ENCODE results near the gene SPTA1.
"Not testable (repeated sequence)": the region's sequence is repeated elsewhere in the genome, so short reads cannot be mapped to it uniquely, and the experiment has no call there.

SPTA1 gene

DNA sequence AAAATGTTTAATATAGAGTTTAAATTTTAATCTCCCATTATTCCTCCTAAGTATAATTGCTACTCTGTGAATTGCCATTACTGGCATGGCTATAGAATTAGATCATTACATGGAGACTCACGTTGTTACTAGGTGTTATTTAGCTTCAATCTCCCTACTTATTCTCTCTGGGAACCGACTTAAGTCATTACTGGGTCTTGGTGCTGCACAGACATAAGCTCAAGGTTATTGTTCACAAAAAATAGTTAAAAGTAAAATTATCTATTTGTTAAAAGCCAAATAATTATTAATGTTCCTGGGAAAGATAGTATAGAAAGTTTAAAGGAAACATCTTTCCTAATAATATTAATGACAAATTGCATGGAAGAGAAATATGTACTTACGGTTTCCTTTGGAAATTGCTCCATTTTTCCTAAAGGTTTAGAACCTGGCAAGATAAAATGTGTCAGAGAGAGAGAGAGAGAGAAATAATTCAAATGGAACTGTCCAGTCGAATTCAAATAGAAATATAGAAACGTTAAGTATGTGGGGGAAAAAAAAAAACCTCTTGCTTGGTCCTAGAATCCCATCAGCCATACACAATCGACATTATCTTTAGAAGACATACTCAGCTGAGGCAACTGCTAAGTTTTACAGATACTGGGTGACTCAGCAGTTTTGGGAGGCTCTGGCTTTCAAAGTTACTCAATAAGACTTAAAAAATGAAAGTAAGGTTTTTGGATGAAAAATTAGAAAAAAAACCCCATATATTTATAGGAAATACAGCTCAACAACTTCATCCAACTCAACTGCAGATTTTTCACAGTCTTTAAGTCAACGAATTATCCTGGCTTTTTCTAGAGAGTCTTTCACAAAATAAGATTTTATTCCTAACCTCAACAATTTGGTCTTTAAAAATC is at the start of gene SPTA1:
TSS of gene SPTA1 (minus strand) at position 605 of the 899 bp plus-strand sequence. CDS start at position 407, 198 bp downstream.
- no peak for DNase-seq (ENCODE audit: low spot score)

DNA sequence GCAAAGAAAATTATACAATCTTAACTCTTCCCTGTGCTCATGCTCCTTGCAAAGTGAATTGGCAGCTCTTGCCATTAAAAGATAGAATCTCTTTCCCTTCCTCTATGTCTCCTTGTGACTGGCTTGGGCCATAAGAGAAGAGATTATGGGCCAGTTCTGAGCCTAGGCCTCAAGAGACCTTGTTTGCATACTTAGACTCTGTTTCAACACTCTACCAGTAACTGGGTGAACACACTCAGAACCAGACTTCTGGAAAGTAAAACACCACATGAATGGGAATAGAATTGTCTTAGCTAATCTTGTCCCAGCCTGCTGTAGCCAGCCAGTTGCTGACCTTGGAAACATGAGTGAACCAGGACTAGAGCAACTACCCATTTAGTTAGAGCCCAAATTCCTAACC is 49.3 kb upstream of the SPTA1 start:
- DNase-seq (ENCODE audit: low spot score) = no peak

DNA sequence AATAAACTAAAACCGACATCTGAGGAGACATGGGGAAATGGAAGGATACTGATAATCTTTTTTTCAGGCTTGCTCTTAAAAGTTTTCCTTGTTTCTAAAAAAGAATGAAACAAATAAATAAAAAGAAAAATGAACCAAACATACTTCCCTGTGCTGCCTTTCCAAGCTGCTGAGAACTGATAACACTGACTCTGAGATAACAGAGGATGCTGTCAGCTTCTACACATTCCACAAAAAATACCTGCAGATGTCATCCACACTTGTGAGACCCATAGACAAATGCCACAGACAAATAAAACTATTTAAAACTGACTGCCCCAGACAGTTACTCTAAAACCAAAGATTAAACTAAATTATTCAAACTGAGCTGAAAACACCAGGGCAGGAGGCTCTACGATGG is 46.0 kb upstream of the SPTA1 start:
- no peak for DNase-seq (ENCODE audit: low spot score)

DNA sequence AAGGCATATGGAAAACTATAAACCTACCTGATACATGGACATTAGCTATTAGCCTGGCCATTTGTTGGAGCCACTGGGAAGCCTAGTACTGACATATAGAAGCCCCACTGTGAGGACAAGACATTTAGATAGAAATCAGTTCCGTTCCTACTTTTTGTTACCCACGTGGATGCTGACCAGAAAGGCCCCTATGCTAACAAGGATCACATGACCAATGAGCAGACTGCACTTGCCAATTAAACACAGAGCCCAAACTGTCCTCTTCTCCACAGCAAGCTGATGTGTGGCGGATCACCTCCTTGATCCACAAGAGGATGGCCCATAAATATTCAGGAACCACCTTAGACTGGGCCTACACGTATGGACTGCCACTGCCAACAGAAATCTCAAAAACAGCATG is 45.2 kb upstream of the SPTA1 start:
- DNase-seq (ENCODE audit: low spot score) = no peak

DNA sequence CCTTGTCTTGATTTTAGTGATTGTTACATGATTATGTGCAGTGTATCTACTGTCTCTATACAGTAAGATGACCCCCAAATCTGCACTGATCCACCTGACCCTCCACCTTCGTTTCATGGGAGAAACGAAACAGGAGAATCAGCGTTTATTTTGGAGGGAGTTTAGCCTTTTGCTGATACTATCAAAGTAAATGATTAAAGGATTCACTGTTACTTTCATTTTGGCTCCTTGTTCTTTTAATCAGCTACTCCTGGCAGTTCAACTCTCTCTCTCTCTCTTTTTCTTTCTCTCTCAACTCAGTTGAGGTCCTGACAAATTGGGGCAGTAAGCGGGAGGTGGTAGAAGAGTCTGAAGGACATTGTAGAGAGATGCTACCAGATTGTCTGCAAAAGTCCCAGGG is 43.9 kb upstream of the SPTA1 start:
- no peak for DNase-seq (ENCODE audit: low spot score)

DNA sequence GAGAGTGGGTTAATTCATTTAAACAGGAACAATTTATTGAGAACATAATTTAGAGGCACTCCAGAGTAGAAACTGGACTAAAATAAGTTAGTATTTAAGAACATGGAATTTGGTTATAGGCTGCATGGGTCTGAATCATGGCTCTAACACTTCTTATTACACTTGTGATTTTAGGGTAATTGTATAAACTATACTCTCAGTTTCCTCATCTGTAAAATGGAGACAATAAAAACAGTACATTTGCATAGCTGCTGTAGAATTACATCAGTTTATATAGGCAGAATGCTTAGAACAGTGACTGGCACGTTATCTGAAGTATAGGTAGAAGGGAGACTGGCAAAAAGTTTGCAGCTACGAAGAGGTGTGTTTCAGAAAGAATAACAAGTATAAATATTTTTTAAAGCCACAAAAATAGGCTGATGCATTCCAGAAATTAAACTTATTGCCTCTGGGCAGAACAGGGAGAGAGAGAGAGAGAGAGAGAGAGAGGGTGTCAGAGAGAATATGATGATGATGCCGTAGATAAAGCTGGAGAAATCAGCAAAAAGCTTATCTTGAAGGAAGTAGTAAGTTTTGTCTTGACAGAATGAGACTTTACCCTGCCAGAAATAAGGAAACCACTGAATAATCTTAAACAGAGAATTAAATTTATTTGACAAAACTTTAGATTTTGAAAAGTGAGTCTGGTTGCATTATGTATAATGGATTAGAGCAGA is 42.2 kb upstream of the SPTA1 start:
- DNase-seq (ENCODE audit: low spot score) = no peak

DNA sequence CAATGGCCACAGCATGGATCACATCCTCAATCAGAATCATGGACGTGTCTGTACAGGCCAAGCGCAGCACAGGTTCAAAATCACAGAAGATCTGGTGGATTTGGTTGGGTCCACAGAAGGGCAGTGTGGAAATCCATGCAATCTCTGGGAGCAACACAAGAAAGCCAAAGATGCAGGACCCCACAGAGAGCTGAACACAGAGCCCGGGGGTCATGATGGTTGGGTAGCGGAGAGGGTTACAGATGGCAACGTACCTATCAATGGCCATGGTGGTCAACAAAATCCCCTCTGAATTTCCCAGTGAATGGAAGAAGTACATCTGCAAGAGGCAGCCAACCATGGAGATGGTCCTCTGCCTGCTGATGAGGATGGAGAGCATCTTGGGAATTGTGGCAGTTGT is 37.9 kb upstream of the SPTA1 start:
- no peak for DNase-seq (ENCODE audit: low spot score)

DNA sequence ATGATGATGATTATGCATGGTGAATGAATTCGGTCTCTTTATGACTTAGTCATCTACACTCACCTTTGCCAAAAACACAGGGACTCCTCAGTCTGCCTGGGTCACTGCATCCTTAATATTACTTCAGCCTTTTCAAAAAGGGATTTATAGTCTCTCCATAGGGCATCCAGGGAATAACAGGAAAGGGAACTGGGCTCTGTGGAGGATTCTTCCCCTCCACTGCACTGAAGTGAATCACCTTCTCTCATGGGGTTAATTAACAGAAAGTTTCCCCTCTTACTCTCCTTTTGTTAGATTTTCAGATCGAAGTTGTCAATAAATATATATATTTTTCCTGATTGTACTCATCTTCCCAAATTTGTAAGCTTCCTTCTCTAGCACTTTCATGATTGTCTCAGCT is 34.1 kb upstream of the SPTA1 start, which contains the start of gene OR6K3:
TSS of gene OR6K3 (minus strand) at position 101 of the 400 bp plus-strand sequence. CDS start 2,605 bp downstream, outside the sequence.
- no peak for DNase-seq (ENCODE audit: low spot score)

DNA sequence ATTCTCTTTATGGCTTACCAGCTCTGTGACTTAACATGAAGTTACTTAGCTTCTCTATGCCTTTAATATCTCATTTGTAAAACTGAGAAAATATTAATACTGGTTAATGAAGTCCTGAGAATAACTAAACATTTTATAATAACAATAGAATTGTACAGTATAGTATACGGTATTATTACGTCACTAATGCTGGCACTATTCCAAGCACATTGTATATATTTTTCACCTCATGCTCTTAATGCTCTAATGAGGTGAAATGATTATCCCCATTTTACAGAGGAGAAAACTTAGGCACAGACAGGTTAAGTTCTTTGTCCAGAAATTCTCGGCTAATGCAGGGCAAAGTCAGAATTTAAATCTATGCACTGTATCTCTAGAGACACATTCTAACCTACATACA is 33.1 kb upstream of the SPTA1 start:
- DNase-seq (ENCODE audit: low spot score) = no peak

DNA sequence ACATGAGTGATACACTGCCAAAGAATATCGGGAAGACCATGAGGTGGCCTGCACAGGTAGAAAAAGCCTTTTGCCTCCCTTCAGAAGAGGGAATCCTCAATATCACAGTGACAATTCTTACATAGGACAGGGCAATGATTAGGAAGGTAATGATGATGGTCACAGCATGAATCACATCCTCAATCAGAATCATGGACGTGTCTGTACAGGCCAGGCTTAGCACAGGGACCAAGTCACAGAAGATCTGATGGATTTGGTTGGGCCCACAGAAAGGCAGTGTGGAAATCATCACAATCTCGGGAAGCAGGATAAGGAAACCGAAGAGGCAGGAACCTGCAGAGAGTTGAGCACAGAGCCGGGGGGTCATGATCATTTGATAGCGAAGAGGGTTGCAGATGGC is 30.8 kb upstream of the SPTA1 start:
- no peak for DNase-seq (ENCODE audit: low spot score)

DNA sequence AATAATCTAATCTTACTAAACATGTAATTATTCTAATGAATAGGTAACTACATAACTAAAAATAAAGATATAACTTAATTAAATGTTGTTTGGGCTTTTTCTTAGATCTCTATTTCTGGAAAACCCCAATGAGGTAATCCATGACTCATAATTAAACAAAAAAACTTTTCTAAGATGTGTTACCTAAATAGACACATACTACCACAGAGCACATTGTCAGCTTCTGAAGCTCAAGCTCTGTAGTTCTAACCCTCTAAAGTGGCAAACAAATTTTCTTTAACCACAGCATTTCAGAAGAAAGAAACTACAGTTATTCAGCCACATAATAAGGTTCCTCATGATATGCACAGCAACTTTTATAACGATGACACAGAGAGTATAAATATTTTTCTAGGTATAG is 29.8 kb upstream of the SPTA1 start:
- no peak for DNase-seq (ENCODE audit: low spot score)

DNA sequence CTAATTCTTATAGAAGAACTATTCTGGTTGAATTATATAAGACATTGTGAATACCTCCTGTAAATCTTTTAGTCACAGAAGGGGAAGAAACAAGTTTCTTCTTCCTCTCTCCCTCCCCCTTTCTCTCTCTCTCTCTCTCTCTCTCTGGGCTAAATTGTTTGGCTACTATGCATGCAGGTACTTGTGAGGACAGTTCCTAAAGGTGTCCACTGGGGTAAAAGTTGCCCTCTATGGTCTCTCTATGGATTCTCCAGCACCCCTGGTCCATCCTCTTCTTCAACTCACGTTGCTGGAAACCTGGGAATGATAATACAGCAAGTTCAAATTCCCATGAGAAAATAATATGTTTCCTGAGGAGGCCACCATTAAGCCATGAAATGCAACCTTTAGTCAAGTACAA is 28.2 kb upstream of the SPTA1 start:
- no peak for DNase-seq (ENCODE audit: low spot score)

DNA sequence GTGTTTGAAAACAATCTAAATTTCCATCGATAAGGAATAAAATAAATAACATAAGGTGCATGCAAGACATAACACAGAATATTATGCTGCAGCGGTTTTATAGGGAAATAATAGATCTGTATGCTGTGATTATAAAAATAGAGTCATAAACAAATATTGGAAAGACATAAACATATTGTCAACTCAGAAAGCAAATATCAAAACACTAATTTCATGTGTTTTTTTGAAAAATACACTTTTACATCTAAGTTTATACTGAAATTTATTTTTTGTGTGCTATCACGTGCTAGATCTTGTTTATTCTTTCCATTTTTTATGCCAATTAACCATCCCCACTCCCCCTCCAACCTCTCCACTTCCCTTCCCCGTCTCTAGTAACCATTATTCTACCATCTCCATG is 24.6 kb upstream of the SPTA1 start:
- DNase-seq (ENCODE audit: low spot score) = no peak

DNA sequence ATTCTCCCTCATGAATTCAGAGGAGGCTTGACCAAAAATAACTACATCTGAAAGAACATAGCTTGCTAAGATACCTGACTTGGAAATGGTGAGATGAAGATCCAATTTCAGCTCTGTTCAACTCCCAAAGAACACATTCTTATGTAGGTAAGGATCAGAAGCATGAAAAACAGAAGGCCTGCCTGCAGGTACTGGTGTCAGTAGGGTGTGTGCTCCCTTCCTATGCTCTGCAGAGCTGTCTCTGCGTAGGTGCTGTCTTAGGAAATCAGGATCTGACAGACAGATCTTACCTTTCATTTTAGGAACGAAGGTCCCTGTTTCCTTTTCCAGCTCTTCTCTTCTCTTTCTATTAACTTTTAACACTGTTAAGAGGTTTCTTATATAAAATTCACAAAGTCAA is 19.6 kb upstream of the SPTA1 start:
- no peak for DNase-seq (ENCODE audit: low spot score)

DNA sequence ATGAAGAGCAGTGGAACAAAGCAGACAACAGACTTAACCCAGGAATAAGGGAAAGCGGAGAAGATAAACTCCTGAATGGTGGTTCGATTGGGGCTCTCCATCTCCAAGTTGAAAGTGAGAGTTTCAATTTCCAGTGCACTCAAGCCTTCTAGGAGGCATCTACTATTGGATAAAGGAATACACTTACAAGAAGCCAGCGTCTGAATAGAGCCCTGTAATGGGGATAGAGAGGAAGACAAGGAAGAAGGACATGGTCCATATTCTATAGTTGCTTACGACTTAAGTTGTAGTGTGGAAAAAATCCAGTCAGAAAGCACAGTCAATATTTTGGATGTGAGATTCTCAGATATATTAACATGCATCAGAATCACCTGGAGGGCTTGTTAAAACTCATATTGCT is 14.0 kb upstream of the SPTA1 start, which contains the start of gene OR6K2:
TSS of gene OR6K2 (minus strand) at position 101 of the 400 bp plus-strand sequence. CDS start at position 101, 0 bp downstream.
- DNase-seq (ENCODE audit: low spot score) = no peak

DNA sequence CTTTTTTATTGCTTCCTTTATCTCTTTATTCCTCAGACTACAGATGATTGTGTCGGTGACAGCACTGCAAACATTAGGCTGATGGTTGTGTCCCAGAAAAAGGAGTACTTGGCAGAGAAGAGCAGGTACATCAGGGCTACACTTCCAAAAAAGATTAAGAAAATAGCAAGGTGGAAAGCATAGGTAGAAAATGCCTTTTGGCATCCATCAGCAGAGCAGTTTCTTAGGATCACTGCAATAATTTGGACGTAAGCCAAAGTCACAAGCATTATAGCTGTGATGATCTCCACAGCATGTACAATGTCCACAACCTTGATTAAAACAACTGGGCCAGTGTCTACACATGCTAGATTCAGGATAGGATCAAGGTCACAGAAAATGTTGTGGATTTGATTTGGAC is 8.1 kb upstream of the SPTA1 start:
- no peak for DNase-seq (ENCODE audit: low spot score)

DNA sequence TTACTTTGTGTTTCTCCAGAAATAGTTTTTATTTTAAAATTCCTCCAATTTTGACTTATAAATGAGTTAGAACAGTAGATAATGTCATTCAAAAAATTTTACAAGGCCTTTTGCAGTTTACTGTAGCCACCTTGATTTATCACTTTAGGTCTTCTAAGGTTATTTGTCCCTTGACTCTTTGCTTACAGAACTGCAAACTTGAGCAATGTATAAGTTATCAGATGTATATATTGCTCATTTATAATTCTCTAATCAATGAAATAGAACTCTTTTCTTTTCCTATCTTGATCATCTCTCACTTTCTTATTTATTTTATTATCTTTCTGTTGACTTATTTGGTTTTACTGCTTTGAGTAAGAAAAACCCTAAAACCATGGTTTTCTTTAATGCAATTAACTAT is 5.8 kb upstream of the SPTA1 start:
- DNase-seq (ENCODE audit: low spot score) = no peak

DNA sequence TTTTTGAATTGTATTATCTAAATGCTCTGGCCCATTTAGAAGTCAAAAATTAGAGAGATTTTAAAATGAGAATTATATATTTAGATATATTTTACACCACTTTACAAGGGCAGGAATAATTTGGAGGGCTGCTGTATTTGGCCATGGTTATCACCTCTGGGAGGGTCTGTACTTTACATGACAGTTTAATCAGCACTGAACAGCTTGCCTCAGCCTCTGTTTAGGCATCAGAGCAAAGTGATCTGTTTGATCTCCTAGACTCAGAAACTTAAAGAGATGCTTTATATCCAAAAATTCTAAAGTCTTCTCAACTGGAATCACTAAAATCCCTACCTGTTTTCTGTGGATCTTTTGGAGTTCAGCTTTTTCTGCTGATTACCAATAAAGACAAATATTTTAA is 5.4 kb upstream of the SPTA1 start:
- no peak for DNase-seq (ENCODE audit: low spot score)

DNA sequence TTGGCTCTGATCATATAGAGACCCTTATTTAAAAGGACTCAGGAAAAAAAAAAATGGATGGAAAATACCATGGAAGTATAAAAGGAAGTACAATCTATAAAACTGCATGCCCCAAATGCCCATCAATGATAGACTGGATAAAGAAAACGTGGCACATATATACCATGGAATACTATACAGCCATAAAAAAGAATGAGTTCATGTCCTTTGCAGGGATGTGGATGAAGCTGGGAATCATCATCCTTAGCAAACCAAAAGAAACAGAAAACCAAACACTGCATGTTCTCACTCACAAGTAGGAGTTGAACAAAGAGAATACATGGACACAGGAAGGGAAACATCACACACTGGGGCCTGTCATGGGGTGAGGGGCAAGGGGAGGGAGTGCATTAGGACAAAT is 4.6 kb upstream of the SPTA1 start:
- not testable (repeated sequence) for DNase-seq (ENCODE audit: low spot score)

DNA sequence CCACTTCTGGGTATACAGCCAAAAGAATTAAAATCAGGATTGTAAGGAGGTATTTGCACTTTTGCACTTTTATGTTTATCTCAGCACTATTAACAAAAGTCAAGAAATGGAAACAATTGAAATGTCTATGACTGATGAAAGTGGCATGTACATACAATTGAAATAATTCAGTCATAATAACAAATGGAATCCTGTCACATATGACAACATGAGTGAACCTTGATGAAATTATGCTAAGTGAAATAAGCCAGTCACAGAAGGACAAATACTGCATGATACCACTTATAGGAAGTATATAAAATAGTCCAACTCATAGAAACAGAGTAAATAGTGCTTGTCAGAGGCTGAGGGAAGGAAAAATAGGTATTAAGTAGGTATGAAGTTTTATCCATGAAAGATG is 3.4 kb upstream of the SPTA1 start:
- no peak for DNase-seq (ENCODE audit: low spot score)

DNA sequence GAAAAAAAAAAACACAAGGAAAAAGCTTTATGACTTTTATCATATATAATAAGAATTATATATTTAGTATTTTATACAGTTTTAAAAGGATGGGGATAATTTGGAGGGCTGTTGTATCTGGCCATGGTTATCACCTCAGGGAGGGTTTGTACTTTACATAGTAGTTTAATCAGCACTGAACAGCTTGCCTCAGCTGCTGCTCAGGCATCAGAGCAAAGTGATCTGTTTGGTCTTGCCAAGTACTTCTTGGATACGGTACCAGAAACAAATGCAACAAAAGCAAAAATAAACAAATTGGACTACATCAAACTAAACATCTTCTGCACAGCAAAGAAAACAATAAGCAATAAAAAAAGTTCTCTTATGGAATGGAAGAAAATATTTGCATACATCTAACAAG is 2.6 kb upstream of the SPTA1 start:
- no peak for DNase-seq (ENCODE audit: low spot score)

DNA sequence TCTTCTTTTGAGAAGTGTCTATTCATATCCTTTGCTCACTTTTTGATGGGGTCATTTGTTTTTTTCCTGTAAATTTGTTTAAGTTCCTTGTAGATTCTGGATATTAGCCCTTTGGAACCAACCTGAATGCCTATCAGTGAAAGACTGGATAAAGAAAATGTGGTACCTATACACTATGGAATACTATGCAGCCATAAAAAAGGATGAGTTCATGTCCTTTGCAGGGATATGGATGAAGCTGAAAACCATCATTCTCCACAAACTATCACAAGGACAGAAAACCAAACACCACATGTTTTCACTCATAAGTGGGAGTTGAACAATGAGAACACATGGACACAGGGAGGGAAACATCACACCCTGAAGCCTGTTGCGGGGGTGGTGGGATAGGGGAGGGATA is 1.8 kb upstream of the SPTA1 start:
- not testable (repeated sequence) for DNase-seq (ENCODE audit: low spot score)

DNA sequence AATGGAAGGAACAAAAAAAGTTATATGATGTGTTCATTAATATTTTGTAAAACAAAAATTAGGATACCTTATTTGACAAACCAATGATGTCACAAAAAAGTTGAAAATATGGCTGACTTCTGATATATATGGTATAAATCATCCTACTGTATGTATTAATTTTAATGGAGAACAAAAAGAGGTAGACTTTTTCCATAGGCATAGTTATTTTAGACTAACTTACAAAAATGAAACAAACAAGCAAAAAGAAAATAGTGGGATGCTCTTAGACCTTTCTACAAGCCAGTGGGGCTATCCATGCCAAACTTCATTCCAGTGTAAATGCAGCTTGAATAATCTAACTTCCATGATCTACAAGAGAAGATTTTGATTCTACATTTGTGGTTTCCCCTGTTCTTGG is 522 bp upstream of the SPTA1 start:
- no peak for DNase-seq (ENCODE audit: low spot score)
